HG02870 (cell line): ENCODE data around the gene CPA1.

Source experiments
- ATAC-seq: cut with Tn5 transposase; IDR thresholded peaks from one replicate; pipeline ENCODE4 v1.9.1; 2021; ENCODE audit warnings: mild to moderate bottlenecking, moderate library complexity; ENCODE audit not compliant: unreplicated experiment

CPA1 gene

GRCh38 chr7:130353196-130353595, 27.1 kb upstream of the CPA1 start:
- ATAC-seq, result no peak

- ATAC-seq, result no peak
Observed at GRCh38 chr7:130356121-130356875, 24.0 kb upstream of the CPA1 start.

- no peak for ATAC-seq
Observed at GRCh38 chr7:130356876-130357611, 23.2 kb upstream of the CPA1 start.

GRCh38 chr7:130358471-130358870, 21.8 kb upstream of the CPA1 start:
- no peak for ATAC-seq

- ATAC-seq, result no peak
Observed at GRCh38 chr7:130359276-130359857, 20.9 kb upstream of the CPA1 start.

GRCh38 chr7:130360518-130360917, 19.8 kb upstream of the CPA1 start:
- ATAC-seq, result no peak

- no peak for ATAC-seq
Observed at GRCh38 chr7:130361681-130362080, 18.6 kb upstream of the CPA1 start.

GRCh38 chr7:130362251-130362816, 18.0 kb upstream of the CPA1 start:
- no peak for ATAC-seq

- peak; percentile 53 for ATAC-seq
Observed at GRCh38 chr7:130363026-130363847, 17.1 kb upstream of the CPA1 start.

GRCh38 chr7:130364451-130364850, 15.8 kb upstream of the CPA1 start:
- ATAC-seq, result no peak

GRCh38 chr7:130365088-130365487, 15.2 kb upstream of the CPA1 start:
- ATAC-seq, result no peak

GRCh38 chr7:130365511-130366441, 14.5 kb upstream of the CPA1 start:
- ATAC-seq, result peak; percentile 73

GRCh38 chr7:130366564-130366963, 13.7 kb upstream of the CPA1 start:
- no peak for ATAC-seq

GRCh38 chr7:130367088-130367755, 13.1 kb upstream of the CPA1 start:
- ATAC-seq, result no peak

- no peak for ATAC-seq
Observed at GRCh38 chr7:130367836-130368746, 12.2 kb upstream of the CPA1 start.

- no peak for ATAC-seq
Observed at GRCh38 chr7:130369110-130369711, 11.1 kb upstream of the CPA1 start.

- no peak for ATAC-seq
Observed at GRCh38 chr7:130369831-130370550, 10.3 kb upstream of the CPA1 start.
